Measurements from ENCODE around the gene ADD2.

GRCh38 chr2:70626254-70626990 lies 141.6 kb downstream of the ADD2 start:
- no peak for TF ChIP-seq BHLHE40 (IDR thresholded peaks at IDR 0.05; ENCODE audit: borderline replicate concordance)
- TF ChIP-seq SUZ12 (IDR thresholded peaks at IDR 0.05): no peak
- TF ChIP-seq LEF1 (IDR thresholded peaks at IDR 0.05; ENCODE audit: borderline replicate concordance): no peak
- no peak for TF ChIP-seq ELF4 (IDR thresholded peaks at IDR 0.05)
- no peak for TF ChIP-seq SP1 (IDR thresholded peaks at IDR 0.05)
- TF ChIP-seq L3MBTL2 (conservative IDR thresholded peaks at IDR 0.05): no peak
- no peak for TF ChIP-seq TARDBP (IDR thresholded peaks at IDR 0.05)
- no peak for TF ChIP-seq CTBP1 (IDR thresholded peaks at IDR 0.05; ENCODE audit: borderline replicate concordance)
